ENCODE results near the gene SLC5A10. TPM values are rescaled to one million over a fixed set of nuclear protein-coding genes. Genes with fewer than 3 reads are reported as not detected.
"Not testable (repeated sequence)": the region's sequence is repeated elsewhere in the genome, so short reads cannot be mapped to it uniquely, and the experiment has no call there.

The SLC5A10 gene
- polyA plus RNA-seq, 3 donors: 0.18 to 0.54 (median 0.42) TPM

GRCh38 chr17:19016297-19016696 lies 64.3 kb downstream of the SLC5A10 start:
- no peak for DNase-seq (ENCODE audit: low read depth in 3 of 3, low spot score in 2 of 3)

- no peak for DNase-seq (ENCODE audit: low read depth in 3 of 3, low spot score in 2 of 3)
Measured at GRCh38 chr17:19016881-19017280, 64.9 kb downstream of the SLC5A10 start.

GRCh38 chr17:19017401-19017800 lies 65.4 kb downstream of the SLC5A10 start:
- DNase-seq (ENCODE audit: low read depth in 3 of 3, low spot score in 2 of 3): no peak

GRCh38 chr17:19017804-19018599 lies 66.0 kb downstream of the SLC5A10 start:
- DNase-seq (ENCODE audit: low read depth in 3 of 3, low spot score in 2 of 3): no peak

- DNase-seq (ENCODE audit: low read depth in 3 of 3, low spot score in 2 of 3): no peak
Measured at GRCh38 chr17:19018600-19018950, 66.6 kb downstream of the SLC5A10 start.

- DNase-seq (ENCODE audit: low read depth in 3 of 3, low spot score in 2 of 3): no peak
Measured at GRCh38 chr17:19019041-19019941, 67.3 kb downstream of the SLC5A10 start.

GRCh38 chr17:19020016-19020415 lies 68.1 kb downstream of the SLC5A10 start:
- no peak for DNase-seq (ENCODE audit: low read depth in 3 of 3, low spot score in 2 of 3)

GRCh38 chr17:19021011-19021621 lies 69.2 kb downstream of the SLC5A10 start:
- DNase-seq (ENCODE audit: low read depth in 3 of 3, low spot score in 2 of 3): not testable (repeated sequence)

GRCh38 chr17:19021622-19022083 lies 69.7 kb downstream of the SLC5A10 start:
- no peak for DNase-seq (ENCODE audit: low read depth in 3 of 3, low spot score in 2 of 3)

GRCh38 chr17:19022128-19022527 lies 70.2 kb downstream of the SLC5A10 start:
- DNase-seq (ENCODE audit: low read depth in 3 of 3, low spot score in 2 of 3): no peak

- DNase-seq (ENCODE audit: low read depth in 3 of 3, low spot score in 2 of 3): no peak
Measured at GRCh38 chr17:19022747-19023146, 70.8 kb downstream of the SLC5A10 start.

- DNase-seq (ENCODE audit: low read depth in 3 of 3, low spot score in 2 of 3): no peak
Measured at GRCh38 chr17:19023209-19023999, 71.4 kb downstream of the SLC5A10 start.

GRCh38 chr17:19024101-19025078 lies 72.4 kb downstream of the SLC5A10 start:
- no peak for DNase-seq (ENCODE audit: low read depth in 3 of 3, low spot score in 2 of 3)

- DNase-seq (ENCODE audit: low read depth in 3 of 3, low spot score in 2 of 3): not testable (repeated sequence)
Measured at GRCh38 chr17:19028671-19029070, 76.7 kb downstream of the SLC5A10 start.

- not testable (repeated sequence) for DNase-seq (ENCODE audit: low read depth in 3 of 3, low spot score in 2 of 3)
Measured at GRCh38 chr17:19029740-19030139, 77.8 kb downstream of the SLC5A10 start.

GRCh38 chr17:19030771-19031449 lies 78.9 kb downstream of the SLC5A10 start:
- not testable (repeated sequence) for DNase-seq (ENCODE audit: low read depth in 3 of 3, low spot score in 2 of 3)

- not testable (repeated sequence) for DNase-seq (ENCODE audit: low read depth in 3 of 3, low spot score in 2 of 3)
Measured at GRCh38 chr17:19031729-19032128, 79.8 kb downstream of the SLC5A10 start.

GRCh38 chr17:19032377-19032988 lies 80.5 kb downstream of the SLC5A10 start:
- not testable (repeated sequence) for DNase-seq (ENCODE audit: low read depth in 3 of 3, low spot score in 2 of 3)

Data from right renal cortex interstitium (tissue), 3 donors.